Left kidney (tissue), 2 donors: Measurements from ENCODE around the gene PCDHGA1. TPM values are rescaled to one million over a fixed set of nuclear protein-coding genes. Genes with fewer than 3 reads are reported as not detected.
"Not testable (repeated sequence)": the region's sequence is repeated elsewhere in the genome, so short reads cannot be mapped to it uniquely, and the experiment has no call there.

ENCODE experiments used
- DNase-seq: peaks from one replicate; pipeline ENCODE4 v3.0.0-alpha.2; 2013
- polyA plus RNA-seq: library from polyadenylated mRNA; unstranded; fragments of 120-200 nt; gene quantifications from one replicate; pipeline ENCODE4 v1.2.1, GENCODE V29; 2013; ENCODE audit not compliant: insufficient read length

The PCDHGA1 gene
- polyA plus RNA-seq, 1 donor: 1.1 TPM

DNA sequence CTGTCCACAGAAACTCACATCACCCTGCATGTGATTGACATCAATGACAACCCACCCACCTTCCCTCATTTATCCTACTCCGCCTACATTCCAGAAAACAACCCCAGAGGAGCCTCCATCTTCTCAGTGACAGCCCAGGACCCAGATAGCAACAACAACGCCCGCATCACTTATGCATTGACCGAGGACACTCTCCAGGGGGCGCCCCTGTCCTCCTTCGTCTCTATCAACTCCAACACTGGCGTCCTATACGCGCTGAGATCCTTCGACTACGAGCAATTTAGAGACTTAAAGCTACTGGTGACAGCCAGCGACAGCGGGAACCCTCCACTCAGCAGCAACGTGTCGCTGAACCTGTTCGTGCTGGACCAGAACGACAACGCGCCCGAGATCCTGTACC is 15.0 kb downstream of the PCDHGA1 start:
- no peak for DNase-seq

DNA sequence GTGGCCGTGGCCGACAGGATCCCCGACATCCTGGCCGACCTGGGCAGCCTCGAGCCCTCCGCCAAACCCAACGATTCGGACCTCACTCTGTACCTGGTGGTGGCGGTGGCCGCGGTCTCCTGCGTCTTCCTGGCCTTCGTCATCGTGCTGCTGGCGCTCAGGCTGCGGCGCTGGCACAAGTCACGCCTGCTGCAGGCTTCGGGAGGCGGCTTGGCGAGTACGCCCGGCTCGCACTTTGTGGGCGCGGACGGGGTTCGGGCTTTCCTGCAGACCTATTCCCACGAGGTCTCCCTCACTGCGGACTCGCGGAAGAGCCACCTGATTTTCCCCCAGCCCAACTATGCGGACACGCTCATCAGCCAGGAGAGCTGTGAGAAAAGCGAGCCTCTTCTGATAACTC is 15.7 kb downstream of the PCDHGA1 start:
- not testable (repeated sequence) for DNase-seq

DNA sequence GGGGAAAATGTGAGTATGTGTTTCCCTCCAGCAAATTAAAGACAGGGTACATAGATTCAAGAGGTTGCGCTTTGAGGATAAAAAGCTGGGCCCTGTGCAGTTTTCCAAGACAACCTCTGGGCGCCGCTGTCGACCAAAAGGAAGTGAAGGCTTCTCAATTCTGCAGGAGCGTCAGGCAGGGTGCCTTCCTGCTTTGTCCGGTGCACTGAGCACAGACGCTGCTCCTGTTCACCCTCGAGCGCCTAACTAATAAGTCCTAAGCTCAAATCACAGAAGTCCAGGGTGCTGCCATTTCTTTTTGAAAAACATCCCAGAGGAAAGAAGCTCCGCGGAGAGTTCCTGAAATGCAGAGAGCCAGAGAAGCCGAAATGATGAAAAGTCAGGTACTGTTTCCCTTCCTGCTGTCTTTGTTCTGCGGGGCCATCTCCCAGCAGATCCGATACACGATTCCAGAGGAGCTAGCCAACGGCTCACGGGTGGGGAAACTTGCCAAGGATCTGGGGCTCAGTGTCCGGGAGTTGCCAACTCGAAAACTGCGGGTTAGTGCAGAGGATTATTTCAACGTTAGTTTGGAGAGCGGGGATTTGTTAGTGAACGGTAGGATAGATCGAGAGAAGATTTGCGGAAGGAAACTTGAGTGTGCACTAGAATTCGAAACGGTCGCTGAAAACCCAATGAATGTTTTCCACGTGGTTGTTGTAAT is 19.8 kb downstream of the PCDHGA1 start, which contains the start of gene PCDHGB1:
PCDHGB1 (plus strand) TSS at position 183 of the 703 bp plus-strand sequence; CDS start at position 345, 162 bp downstream.
- DNase-seq: no peak

DNA sequence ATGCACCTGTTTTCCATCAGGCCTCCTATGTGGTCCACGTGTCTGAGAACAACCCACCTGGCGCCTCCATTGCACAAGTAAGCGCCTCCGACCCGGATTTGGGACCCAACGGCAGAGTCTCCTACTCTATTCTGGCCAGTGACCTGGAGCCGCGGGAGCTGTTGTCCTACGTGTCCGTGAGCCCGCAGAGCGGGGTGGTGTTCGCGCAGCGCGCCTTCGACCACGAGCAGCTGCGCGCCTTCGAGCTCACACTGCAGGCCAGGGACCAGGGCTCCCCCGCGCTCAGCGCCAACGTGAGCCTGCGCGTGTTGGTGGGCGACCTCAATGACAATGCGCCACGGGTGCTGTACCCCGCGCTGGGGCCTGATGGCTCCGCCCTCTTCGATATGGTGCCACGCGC is 21.3 kb downstream of the PCDHGA1 start:
- no peak for DNase-seq

DNA sequence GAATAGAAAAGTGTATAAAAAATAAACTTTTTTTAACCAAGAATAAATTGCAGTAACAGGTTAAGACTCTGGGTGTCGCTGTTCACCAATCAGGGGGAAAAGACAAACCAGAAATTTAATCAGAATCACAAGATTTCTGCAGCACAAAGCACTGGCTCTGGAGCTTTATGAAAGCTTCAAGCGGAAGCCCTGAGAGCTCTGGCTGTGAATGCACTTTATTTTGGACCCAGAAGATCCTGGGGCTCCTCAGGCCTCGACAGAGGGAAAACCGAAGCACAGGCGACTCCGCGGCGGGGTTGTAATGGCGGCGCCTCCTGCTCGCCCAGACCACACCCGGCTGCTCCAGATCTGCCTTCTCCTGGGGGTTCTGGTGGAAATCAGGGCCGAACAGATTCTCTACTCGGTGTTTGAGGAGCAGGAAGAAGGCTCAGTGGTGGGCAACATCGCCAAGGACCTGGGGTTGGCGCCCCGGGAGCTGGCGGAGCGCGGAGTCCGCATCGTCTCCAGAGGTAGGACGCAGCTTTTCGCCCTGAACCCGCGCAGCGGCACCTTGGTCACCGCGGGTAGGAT is 24.7 kb downstream of the PCDHGA1 start, which contains the start of gene PCDHGA4:
PCDHGA4 (plus strand) TSS at position 122 of the 570 bp plus-strand sequence; CDS start at position 209, 87 bp downstream.
- no peak for DNase-seq

DNA sequence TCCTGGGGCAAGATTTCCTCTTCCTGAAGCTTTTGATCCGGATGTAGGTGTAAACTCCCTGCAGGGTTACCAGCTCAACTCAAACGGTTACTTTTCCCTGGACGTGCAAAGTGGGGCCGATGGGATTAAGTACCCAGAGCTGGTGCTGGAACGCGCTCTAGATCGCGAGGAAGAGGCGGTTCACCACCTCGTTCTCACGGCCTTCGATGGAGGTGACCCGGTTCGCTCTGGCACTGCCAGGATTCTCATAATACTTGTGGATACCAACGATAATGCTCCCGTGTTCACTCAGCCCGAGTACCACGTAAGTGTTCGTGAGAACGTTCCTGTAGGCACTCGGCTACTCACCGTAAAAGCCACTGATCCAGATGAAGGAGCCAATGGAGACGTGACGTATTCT is 25.3 kb downstream of the PCDHGA1 start:
- no peak for DNase-seq

DNA sequence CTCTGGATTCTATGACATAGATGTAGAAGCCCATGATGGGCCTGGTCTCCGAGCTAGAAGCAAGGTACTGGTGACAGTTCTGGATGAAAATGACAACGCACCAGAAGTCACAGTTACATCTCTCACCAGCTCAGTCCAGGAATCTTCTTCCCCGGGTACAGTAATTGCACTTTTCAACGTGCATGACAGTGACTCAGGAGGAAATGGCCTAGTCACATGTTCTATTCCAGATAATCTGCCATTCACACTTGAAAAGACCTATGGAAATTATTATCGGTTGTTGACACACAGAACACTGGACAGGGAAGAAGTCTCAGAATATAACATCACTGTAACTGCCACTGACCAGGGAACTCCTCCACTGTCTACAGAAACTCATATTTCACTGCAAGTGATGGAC is 25.8 kb downstream of the PCDHGA1 start:
- DNase-seq: no peak

DNA sequence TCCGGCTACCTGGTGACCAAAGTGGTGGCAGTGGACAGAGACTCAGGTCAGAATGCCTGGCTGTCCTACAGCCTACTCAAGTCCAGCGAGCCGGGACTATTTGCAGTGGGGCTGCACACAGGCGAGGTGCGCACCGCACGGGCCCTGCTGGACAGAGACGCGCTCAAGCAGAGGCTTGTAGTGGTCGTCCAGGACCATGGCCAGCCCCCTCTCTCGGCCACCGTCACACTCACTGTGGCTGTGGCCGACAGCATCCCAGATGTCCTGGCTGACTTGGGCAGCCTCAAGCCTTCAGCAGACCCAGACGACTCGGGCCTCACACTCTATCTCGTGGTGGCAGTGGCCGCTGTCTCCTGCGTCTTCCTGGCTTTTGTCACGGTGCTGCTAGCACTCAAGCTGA is 26.6 kb downstream of the PCDHGA1 start:
- no peak for DNase-seq

DNA sequence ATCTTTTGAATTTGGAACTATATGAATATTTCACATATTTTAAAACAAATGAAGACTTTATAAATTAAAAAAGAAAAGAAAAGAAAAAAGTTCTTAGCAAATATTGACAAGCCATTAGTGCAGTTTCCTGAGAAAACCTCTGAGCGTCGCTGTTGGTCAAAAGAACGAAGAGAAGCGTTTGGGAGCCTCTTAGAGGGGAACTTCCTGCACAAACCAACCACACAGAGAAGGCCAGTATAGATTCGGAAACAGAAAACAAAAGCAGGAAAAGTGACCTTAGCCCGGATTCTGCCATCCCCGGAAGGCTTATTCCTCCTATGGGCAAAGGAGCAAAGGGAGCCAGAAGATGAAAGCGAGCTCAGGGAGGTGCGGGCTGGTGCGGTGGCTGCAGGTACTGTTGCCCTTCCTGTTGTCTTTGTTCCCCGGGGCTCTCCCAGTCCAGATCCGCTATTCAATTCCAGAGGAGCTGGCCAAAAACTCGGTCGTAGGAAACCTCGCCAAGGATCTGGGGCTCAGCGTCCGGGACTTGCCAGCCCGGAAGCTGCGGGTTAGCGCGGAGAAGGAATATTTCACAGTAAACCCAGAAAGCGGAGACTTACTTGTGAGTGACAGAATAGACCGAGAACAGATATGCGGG is 29.6 kb downstream of the PCDHGA1 start, which contains the start of gene PCDHGB2:
PCDHGB2 (plus strand) TSS at position 205 of the 637 bp plus-strand sequence; CDS start at position 347, 142 bp downstream.
- DNase-seq: no peak

DNA sequence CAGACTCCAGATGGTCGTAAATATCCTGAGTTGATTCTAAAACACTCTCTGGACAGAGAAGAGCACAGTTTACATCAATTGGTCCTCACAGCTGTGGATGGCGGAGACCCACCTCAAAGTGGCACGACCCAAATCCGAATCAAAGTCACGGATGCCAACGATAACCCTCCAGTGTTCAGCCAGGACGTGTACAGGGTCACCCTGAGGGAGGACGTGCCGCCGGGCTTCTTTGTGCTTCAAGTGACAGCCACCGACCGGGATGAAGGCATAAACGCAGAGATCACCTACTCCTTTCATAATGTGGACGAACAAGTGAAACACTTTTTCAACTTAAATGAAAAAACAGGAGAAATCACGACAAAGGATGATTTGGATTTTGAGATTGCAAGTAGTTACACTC is 30.4 kb downstream of the PCDHGA1 start:
- no peak for DNase-seq

DNA sequence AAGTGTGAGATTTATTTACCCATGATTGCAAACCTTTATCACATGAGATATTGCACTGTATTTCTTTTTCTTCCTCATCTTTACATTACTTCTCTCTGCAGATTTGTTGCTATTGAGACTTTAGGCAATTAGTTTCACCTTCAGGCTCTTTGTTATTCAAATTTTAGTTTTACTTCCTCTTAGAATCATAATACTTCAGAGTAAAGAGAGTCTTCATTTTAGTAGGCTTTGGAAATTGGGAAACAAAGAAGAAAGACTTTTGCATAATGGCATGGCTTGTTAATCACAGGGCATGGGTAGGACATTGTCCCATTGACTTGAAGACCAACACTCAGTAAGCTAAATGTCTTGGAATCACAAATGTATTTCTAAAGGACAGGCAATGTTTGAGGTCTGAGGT is 32.4 kb downstream of the PCDHGA1 start:
- DNase-seq: no peak

DNA sequence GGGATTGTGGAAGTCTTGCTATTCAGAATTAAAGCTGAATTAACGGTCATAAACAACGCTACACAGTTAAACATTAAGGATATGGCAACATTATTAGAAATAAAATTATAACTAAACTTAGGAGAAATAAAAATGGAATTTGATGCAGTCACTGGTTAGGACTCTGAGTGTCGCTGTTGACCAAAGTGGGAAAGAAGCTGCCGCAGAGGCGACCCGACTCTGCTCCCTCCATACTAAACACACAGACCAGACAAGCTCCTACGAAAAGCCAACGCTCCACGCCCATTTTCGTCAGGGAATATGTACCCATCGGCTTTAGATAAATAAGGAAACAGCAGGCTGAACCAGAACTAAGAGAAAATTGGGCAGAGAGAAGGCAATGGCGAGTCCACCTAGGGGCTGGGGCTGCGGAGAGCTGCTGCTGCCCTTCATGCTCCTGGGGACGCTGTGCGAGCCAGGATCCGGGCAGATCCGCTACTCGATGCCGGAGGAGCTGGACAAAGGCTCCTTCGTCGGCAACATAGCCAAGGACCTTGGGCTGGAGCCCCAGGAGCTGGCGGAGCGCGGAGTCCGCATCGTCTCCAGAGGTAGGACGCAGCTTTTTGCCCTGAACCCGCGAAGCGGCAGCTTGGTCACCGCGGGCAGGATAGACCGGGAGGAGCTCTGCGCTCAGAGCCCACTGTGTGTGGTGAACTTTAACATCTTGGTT is 33.8 kb downstream of the PCDHGA1 start, which contains the start of gene PCDHGA5:
PCDHGA5 (plus strand) TSS at position 211 of the 709 bp plus-strand sequence; CDS start at position 380, 169 bp downstream.
- DNase-seq: no peak

DNA sequence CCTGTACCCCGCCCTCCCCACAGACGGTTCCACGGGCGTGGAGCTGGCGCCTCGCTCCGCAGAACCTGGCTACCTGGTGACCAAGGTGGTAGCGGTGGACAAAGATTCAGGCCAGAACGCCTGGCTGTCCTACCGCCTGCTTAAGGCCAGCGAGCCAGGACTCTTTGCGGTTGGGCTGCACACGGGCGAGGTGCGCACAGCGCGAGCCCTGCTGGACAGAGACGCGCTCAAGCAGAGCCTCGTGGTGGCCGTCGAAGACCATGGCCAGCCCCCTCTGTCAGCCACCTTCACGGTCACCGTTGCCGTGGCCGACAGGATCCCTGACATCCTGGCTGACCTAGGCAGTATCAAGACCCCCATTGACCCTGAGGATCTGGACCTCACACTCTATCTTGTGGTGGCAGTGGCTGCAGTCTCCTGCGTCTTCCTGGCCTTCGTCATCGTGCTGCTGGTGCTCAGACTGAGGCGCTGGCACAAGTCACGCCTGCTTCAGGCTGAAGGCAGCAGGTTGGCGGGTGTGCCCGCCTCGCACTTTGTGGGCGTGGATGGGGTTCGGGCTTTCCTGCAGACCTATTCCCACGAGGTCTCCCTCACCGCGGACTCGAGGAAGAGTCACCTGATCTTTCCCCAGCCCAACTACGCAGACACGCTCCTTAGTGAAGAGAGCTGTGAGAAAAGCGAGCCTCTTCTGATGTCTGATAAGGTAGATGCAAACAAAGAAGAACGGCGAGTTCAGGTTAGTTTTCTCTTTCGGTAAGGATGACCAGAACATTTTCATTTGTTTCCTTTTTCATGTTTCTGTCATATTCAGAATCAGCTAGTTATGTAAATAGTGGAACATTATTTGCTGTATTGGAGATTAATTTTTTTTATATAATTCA is 35.9 kb downstream of the PCDHGA1 start:
- DNase-seq: no peak

DNA sequence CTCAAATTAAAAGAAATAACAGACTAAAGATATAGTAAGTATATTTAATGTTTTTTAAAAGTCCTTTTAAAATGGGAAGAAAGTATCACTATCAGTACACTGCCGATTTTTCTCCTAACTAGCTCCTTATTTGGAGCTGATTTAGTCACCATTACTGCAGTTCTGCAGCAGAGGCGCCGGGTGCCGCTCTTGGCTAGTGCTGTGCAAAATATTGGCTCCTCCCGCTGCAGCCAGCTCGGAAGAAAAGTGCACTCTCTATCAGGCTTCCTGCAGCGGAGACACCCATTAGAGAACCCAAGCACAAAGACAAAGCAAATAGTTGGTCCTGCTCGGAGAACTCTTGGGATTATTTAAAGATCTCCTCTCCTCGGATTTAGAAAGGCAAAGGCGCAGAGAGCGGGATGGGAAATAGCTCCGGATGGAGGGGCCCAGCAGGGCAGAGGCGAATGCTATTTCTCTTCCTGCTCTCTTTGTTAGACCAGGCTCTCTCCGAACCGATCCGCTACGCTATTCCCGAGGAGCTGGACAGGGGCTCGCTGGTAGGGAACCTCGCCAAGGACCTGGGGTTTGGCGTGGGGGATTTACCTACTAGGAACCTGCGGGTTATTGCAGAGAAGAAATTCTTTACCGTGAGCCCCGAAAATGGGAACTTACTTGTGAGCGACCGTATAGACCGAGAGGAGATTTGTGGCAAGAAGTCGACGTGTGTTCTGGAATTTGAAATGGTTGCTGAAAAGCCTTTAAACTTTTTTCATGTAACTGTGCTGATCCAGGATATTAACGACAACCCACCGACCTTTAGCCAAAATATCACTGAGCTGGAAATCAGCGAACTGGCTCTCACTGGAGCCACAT is 39.9 kb downstream of the PCDHGA1 start, which contains the start of gene PCDHGB3:
PCDHGB3 (plus strand) TSS at position 249 of the 855 bp plus-strand sequence; CDS start at position 402, 153 bp downstream.
- DNase-seq: no peak

DNA sequence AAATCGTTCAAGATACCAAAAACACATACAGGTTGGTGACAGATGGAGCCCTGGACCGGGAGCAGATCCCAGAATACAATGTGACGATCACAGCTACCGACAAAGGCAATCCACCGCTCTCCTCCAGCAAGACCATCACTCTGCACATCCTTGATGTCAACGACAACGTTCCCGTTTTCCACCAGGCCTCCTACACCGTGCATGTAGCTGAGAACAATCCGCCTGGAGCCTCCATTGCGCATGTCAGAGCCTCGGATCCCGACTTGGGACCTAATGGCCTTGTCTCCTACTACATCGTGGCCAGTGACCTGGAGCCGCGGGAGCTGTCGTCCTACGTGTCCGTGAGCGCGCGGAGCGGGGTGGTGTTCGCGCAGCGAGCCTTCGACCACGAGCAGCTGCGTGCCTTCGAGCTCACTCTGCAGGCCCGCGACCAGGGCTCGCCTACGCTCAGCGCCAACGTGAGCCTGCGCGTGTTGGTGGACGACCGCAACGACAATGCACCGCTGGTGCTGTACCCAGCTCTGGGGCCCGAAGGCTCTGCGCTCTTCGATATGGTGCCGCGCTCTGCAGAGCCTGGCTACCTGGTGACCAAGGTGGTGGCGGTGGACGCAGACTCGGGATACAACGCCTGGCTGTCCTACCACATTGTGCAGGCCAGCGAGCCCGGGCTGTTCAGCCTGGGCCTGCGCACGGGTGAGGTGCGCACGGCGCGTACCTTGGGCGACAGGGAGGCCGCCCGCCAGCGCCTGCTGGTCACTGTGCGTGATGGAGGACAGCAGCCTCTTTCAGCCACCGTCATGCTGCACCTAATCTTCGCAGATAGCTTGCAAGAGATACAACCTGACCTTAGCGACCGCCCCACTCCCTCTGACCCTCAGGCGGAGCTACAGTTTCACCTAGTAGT is 41.5 kb downstream of the PCDHGA1 start:
- DNase-seq: no peak

DNA sequence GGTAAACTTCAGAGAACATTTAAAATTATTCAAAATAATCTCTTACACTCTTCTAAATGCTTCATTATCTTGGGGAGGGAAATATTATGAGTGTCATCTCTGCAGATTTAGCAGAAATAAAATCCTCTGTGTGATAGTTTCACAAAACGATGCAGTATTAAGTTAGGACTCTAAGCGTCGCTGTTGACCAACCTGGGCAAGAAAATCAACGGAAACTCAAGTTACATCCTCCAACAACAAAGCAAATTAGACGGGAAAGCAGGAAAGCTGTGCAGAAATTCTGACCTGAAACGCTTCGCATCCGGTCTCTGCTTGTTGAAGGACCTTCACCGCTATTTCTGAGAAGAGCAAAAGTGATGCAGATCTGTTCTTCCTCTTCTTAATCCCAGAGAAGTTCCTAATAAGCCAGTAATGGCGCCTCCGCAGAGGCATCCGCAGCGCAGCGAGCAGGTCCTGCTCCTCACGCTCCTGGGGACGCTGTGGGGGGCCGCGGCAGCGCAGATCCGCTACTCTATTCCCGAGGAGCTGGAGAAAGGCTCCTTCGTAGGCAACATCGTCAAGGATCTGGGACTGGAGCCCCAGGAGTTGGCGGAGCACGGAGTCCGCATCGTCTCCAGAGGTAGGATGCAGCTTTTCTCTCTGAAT is 43.5 kb downstream of the PCDHGA1 start, which contains the start of gene PCDHGA6:
PCDHGA6 (plus strand) TSS at position 219 of the 645 bp plus-strand sequence; CDS start at position 412, 193 bp downstream.
- DNase-seq: no peak

DNA sequence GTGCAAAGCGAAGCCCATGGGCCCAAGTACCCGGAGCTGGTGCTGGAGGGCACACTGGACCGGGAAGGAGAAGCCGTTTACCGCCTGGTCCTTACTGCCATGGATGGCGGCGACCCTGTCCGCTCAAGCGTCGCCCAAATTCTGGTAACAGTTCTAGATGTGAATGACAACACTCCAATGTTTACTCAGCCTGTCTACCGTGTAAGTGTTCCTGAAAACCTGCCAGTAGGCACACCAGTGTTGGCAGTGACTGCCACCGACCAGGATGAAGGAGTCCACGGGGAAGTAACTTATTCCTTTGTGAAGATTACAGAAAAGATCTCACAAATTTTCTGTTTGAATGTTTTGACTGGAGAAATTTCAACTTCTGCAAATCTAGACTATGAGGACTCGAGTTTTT is 44.3 kb downstream of the PCDHGA1 start:
- no peak for DNase-seq

DNA sequence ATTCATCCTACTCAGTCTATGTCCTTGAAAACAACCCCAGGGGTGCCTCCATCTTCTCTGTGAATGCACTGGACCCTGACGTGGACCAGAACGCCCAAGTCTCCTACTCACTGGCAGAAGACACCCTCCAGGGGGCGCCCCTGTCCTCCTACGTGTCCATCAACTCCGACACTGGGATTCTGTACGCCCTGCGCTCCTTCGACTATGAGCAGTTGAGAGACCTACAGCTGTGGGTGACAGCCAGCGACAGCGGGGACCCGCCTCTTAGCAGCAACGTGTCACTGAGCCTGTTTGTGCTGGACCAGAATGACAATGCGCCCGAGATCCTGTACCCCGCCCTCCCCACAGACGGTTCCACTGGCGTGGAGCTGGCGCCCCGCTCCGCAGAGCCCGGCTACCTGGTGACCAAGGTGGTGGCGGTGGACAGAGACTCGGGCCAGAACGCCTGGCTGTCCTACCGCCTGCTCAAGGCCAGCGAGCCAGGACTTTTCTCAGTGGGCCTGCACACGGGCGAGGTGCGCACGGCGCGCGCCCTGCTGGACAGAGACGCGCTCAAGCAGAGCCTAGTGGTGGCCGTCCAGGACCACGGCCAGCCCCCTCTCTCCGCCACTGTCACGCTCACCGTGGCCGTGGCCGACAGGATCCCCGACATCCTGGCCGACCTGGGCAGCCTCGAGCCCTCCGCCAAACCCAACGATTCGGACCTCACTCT is 45.3 kb downstream of the PCDHGA1 start:
- DNase-seq: not testable (repeated sequence)
